HG03521 (cell line): ENCODE data around the gene MID1.

Experiments
- ATAC-seq: cut with Tn5 transposase; IDR thresholded peaks from one replicate; pipeline ENCODE4 v1.9.1; 2021; ENCODE audit warnings: mild to moderate bottlenecking, moderate library complexity; ENCODE audit not compliant: unreplicated experiment

The MID1 gene

GRCh38 chrX:10533696-10534365 is 86.6 kb downstream of the MID1 start:
- ATAC-seq: no peak

- ATAC-seq: no peak
Measured at GRCh38 chrX:10531927-10532326, 88.5 kb downstream of the MID1 start.

- ATAC-seq: no peak
Measured at GRCh38 chrX:10529344-10529743, 91.0 kb downstream of the MID1 start.

GRCh38 chrX:10526451-10526850 is 93.9 kb downstream of the MID1 start:
- ATAC-seq: no peak

GRCh38 chrX:10525381-10526120 is 94.8 kb downstream of the MID1 start:
- no peak for ATAC-seq

GRCh38 chrX:10524578-10524977 is 95.8 kb downstream of the MID1 start:
- no peak for ATAC-seq

GRCh38 chrX:10519761-10520160 is 100.6 kb downstream of the MID1 start:
- no peak for ATAC-seq

- ATAC-seq: no peak
Measured at GRCh38 chrX:10519278-10519677, 101.1 kb downstream of the MID1 start.

GRCh38 chrX:10518073-10518472 is 102.3 kb downstream of the MID1 start:
- no peak for ATAC-seq

- no peak for ATAC-seq
Measured at GRCh38 chrX:10516781-10517322, 103.5 kb downstream of the MID1 start.

- ATAC-seq: no peak
Measured at GRCh38 chrX:10514891-10515290, 105.5 kb downstream of the MID1 start.

GRCh38 chrX:10513974-10514373 is 106.4 kb downstream of the MID1 start:
- no peak for ATAC-seq

- ATAC-seq: no peak
Measured at GRCh38 chrX:10512741-10513140, 107.6 kb downstream of the MID1 start.

GRCh38 chrX:10512258-10512657 is 108.1 kb downstream of the MID1 start:
- ATAC-seq: no peak

- no peak for ATAC-seq
Measured at GRCh38 chrX:10509397-10509796, 111.0 kb downstream of the MID1 start.

GRCh38 chrX:10508891-10509290 is 111.5 kb downstream of the MID1 start:
- ATAC-seq: no peak

- no peak for ATAC-seq
Measured at GRCh38 chrX:10507876-10508275, 112.5 kb downstream of the MID1 start.

GRCh38 chrX:10507181-10507580 is 113.2 kb downstream of the MID1 start:
- ATAC-seq: no peak

GRCh38 chrX:10506781-10507180 is 113.6 kb downstream of the MID1 start:
- ATAC-seq: no peak

GRCh38 chrX:10505726-10506125 is 114.7 kb downstream of the MID1 start:
- ATAC-seq: no peak

GRCh38 chrX:10502961-10503360 is 117.4 kb downstream of the MID1 start:
- ATAC-seq: no peak

- no peak for ATAC-seq
Measured at GRCh38 chrX:10501611-10502010, 118.8 kb downstream of the MID1 start.
